IgD-negative memory B cell (primary cell): ENCODE results near the gene SGK1. TPM values are rescaled to one million over a fixed set of nuclear protein-coding genes. Genes with fewer than 3 reads are reported as not detected.
A peak's percentile ranks its signal among the peaks of the same experiment; 100 is the strongest.

Source experiments
- H3K27ac Mint-ChIP-seq, 3 donors: one replicate each; pipeline ENCODE4 v1.8.0; 2020 to 2022; ENCODE audit warnings: mild to moderate bottlenecking in 3 of 3, mixed read lengths in 3 of 3, moderate library complexity in 1 of 3
- H3K27me3 Mint-ChIP-seq: one replicate; pipeline ENCODE4 v1.8.0; 2021; ENCODE audit warnings: mixed read lengths
- H3K36me3 Mint-ChIP-seq: one replicate; pipeline ENCODE4 v1.8.0; 2020; ENCODE audit warnings: mild to moderate bottlenecking, mixed read lengths
- H3K4me1 Mint-ChIP-seq, 3 donors: one replicate each; pipeline ENCODE4 v1.8.0; 2020 to 2022; ENCODE audit warnings: mixed read lengths in 3 of 3, mild to moderate bottlenecking in 1 of 3
- H3K4me3 Mint-ChIP-seq, 4 donors: one replicate each; pipeline ENCODE4 v1.8.0; 2020 to 2022; ENCODE audit warnings: mild to moderate bottlenecking in 4 of 4, mixed read lengths in 4 of 4, moderate library complexity in 3 of 4
- H3K9me3 Mint-ChIP-seq, 3 donors: one replicate each; pipeline ENCODE4 v1.8.0; 2020 to 2021; ENCODE audit warnings: mixed read lengths in 3 of 3, mild to moderate bottlenecking in 1 of 3
- polyA plus RNA-seq: library from polyadenylated mRNA; unstranded; fragments of 300-500 nt; fragmentation: Illumina TruSeq; gene quantifications from one replicate; pipeline ENCODE4 v1.2.3, GENCODE V29; 2021

Gene SGK1
- polyA plus RNA-seq, 1 donor from 2014 or later: 4.7 TPM

GRCh38 chr6:134132494-134133141, 185.3 kb downstream of the SGK1 start:
- H3K9me3 Mint-ChIP-seq: peaks cover 3 to 16% (median 6%) of the 10 kb centered on the region in 3 donors
- H3K4me1 Mint-ChIP-seq: no peaks in the 10 kb centered on the region
- H3K4me3 Mint-ChIP-seq: no peak overlapping the region
- H3K27ac Mint-ChIP-seq: no peak overlapping the region
- H3K27me3 Mint-ChIP-seq: peaks cover 5% of the 10 kb centered on the region
- H3K36me3 Mint-ChIP-seq: peaks cover 3% of the 10 kb centered on the region

GRCh38 chr6:134131530-134132139, 186.3 kb downstream of the SGK1 start:
- H3K4me1 Mint-ChIP-seq: no peaks in the 10 kb centered on the region
- peaks cover 3% of the 10 kb centered on the region for H3K36me3 Mint-ChIP-seq
- H3K27me3 Mint-ChIP-seq: peaks cover 5% of the 10 kb centered on the region
- H3K9me3 Mint-ChIP-seq: peaks cover 3 to 16% (median 6%) of the 10 kb centered on the region in 3 donors
- H3K4me3 Mint-ChIP-seq: no peak overlapping the region
- H3K27ac Mint-ChIP-seq: no peak overlapping the region

- Mint-ChIP-seq H3K36me3 (peaks cover 5% of the 10 kb centered on the region), H3K9me3 (peaks cover 3 to 16% (median 6%) of the 10 kb centered on the region in 3 donors), H3K27ac (no peak overlapping the region), H3K27me3 (peaks cover 2% of the 10 kb centered on the region), H3K4me3 (no peak overlapping the region), H3K4me1 (peaks cover 0 to 2% (median 0%) of the 10 kb centered on the region in 3 donors)
Observed at GRCh38 chr6:134128146-134128545, 189.8 kb downstream of the SGK1 start.

- Mint-ChIP-seq H3K36me3 (peaks cover 3% of the 10 kb centered on the region), H3K4me3 (peak overlapping the region in 1 of 4 donors; percentile 9), H3K27me3 (no peaks in the 10 kb centered on the region), H3K27ac (no peak overlapping the region), H3K4me1 (peaks cover 0 to 2% (median 0%) of the 10 kb centered on the region in 3 donors), H3K9me3 (no peaks in the 10 kb centered on the region)
Observed at GRCh38 chr6:134123666-134124208, 194.2 kb downstream of the SGK1 start.

- Mint-ChIP-seq H3K9me3 (no peaks in the 10 kb centered on the region), H3K27me3 (no peaks in the 10 kb centered on the region), H3K27ac (no peak overlapping the region), H3K4me1 (peaks cover 0 to 2% (median 0%) of the 10 kb centered on the region in 3 donors), H3K4me3 (no peak overlapping the region), H3K36me3 (peaks cover 3% of the 10 kb centered on the region)
Observed at GRCh38 chr6:134122775-134123174, 195.1 kb downstream of the SGK1 start.

- Mint-ChIP-seq H3K27ac (no peak overlapping the region), H3K9me3 (no peaks in the 10 kb centered on the region), H3K4me3 (no peak overlapping the region), H3K4me1 (peaks cover 0 to 2% (median 0%) of the 10 kb centered on the region in 3 donors), H3K27me3 (no peaks in the 10 kb centered on the region), H3K36me3 (peaks cover 2% of the 10 kb centered on the region)
Observed at GRCh38 chr6:134119486-134119885, 198.4 kb downstream of the SGK1 start.
